ENCODE data around the gene IL34.

Gene IL34

GRCh38 chr16:70652322-70652721 is 6.0 kb downstream of the IL34 start:
- no peak for DNase-seq (ENCODE audit: low read depth, low spot score)
- in situ Hi-C loops (cut with HindIII; ENCODE audit: low sequenced_read_pairs) = no loop called here
- no peak overlapping the region for H3K4me3 ChIP-seq (ENCODE audit: low read depth, low read length)
- TF ChIP-seq CTCF (IDR thresholded peaks at IDR 0.05; ENCODE audit: low read depth, low read length) = no peak

- in situ Hi-C loops (cut with HindIII; ENCODE audit: low sequenced_read_pairs) = no loop called here
- no peak for TF ChIP-seq CTCF (IDR thresholded peaks at IDR 0.05; ENCODE audit: low read depth, low read length)
- DNase-seq (ENCODE audit: low read depth, low spot score) = no peak
- no peak overlapping the region for H3K4me3 ChIP-seq (ENCODE audit: low read depth, low read length)
These were observed 7.0 kb downstream of the IL34 start for GRCh38 chr16:70653406-70653805.

DNA sequence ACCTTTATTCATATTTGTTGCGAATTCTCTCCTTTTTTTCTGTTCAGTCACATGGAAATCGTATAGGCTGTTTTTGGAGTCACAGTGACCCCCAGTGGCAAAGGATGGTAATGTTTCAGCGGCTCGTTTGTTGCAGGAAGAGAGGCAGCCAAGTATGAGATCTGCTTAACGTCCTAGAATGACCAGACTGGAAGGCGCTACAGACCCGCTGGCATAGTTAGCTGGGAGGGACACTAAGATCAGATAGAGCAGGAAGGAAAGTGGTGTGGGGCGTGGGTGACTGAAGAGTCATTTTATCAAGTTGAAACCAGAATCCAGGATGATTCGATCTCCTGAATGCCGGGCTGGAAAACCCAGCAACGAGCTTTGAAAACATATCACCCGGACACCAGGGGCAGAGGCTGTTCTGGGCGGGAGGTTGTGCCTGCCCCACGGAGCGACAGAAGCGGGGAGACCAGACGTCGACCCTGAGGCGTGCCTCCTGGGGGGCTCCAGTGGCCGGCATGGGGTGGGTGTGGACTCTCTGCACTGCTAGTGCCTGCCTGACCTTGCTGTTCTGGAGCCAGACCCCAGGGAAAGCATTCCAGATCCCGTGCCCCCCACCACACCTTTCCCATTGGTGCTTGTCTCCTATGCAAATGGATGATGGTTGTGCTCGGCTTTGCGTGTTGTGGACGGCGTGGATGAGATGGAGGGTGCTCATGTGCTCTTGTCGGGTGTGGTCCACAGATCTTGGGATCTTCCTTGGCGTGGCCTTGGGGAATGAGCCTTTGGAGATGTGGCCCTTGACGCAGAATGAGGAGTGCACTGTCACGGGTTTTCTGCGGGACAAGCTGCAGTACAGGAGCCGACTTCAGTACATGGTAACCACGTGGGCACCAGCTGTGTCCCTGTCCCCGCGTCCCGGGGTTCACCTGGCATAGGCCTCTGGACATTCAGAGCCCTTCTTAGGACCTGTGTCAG is 7.7 kb downstream of the IL34 start:
- peak; percentile 84 for DNase-seq (ENCODE audit: low read depth, low spot score)
- in situ Hi-C loops (cut with HindIII; ENCODE audit: low sequenced_read_pairs) = no loop called here
- peak; percentile 82 for TF ChIP-seq CTCF (IDR thresholded peaks at IDR 0.05; ENCODE audit: low read depth, low read length)
- H3K4me3 ChIP-seq (ENCODE audit: low read depth, low read length) = peak overlapping the region; percentile 27

DNA sequence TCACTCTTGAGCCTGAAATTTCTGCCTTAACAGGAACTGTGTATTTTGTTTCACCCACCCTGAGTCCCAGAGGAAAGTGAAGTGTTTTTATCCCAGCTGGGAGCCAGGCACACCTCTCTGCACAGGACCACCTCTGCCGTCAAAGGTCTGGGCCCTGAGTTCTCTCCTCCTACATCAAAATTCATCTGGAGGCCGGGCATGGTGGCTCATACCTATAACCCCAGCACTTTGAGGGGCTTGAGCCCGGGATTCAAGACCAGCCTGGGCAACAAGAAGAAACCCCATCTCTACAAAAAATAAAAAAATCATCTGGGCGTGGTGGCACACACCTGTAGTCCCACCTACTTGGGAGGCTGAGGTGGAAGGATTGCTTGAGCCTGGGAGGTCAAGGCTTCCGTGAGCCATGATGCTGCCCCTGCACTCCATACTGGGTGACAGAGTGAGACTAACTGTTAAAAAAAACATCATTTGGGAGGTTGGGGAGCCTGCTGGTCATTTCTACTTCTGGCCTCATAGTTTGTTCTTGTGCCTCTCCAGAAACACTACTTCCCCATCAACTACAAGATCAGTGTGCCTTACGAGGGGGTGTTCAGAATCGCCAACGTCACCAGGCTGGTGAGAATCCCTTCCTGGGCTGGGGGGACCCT is 9.8 kb downstream of the IL34 start:
- TF ChIP-seq CTCF (IDR thresholded peaks at IDR 0.05; ENCODE audit: low read depth, low read length) = no peak
- H3K4me3 ChIP-seq (ENCODE audit: low read depth, low read length) = no peak overlapping the region
- no peak for DNase-seq (ENCODE audit: low read depth, low spot score)
- in situ Hi-C loops (cut with HindIII; ENCODE audit: low sequenced_read_pairs) = no loop called here

DNA sequence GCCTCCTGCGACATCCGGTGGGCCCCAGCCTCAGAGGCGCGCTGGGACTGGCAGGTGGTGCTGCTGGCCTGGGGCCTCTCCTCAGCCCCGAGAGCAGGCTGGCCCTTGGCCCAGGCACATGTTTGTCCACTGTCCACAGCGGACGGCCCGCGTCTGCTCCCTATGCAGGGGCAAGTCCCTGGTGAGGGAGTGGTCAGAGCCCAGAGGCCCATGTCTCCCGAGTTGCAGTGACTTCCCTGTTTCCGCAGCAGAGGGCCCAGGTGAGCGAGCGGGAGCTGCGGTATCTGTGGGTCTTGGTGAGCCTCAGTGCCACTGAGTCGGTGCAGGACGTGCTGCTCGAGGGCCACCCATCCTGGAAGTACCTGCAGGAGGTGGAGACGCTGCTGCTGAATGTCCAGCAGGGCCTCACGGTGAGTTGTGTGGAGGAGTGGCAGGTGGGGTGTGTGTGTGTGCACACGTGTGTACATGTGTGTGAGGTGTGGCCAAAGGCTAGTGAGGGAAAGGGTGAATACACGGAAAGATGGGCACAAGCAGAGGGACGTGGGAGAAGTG is 10.4 kb downstream of the IL34 start:
- no peak for DNase-seq (ENCODE audit: low read depth, low spot score)
- in situ Hi-C loops (cut with HindIII; ENCODE audit: low sequenced_read_pairs) = no loop called here
- H3K4me3 ChIP-seq (ENCODE audit: low read depth, low read length) = no peak overlapping the region
- TF ChIP-seq CTCF (IDR thresholded peaks at IDR 0.05; ENCODE audit: low read depth, low read length) = no peak

GRCh38 chr16:70657956-70658355 is 11.6 kb downstream of the IL34 start:
- no peak for TF ChIP-seq CTCF (IDR thresholded peaks at IDR 0.05; ENCODE audit: low read depth, low read length)
- in situ Hi-C loops (cut with HindIII; ENCODE audit: low sequenced_read_pairs) = no loop called here
- no peak for DNase-seq (ENCODE audit: low read depth, low spot score)
- no peak overlapping the region for H3K4me3 ChIP-seq (ENCODE audit: low read depth, low read length)
